ENCODE results near the gene MEGF8.
A peak's percentile ranks its signal among the peaks of the same experiment; 100 is the strongest.

Gene MEGF8, protein sequence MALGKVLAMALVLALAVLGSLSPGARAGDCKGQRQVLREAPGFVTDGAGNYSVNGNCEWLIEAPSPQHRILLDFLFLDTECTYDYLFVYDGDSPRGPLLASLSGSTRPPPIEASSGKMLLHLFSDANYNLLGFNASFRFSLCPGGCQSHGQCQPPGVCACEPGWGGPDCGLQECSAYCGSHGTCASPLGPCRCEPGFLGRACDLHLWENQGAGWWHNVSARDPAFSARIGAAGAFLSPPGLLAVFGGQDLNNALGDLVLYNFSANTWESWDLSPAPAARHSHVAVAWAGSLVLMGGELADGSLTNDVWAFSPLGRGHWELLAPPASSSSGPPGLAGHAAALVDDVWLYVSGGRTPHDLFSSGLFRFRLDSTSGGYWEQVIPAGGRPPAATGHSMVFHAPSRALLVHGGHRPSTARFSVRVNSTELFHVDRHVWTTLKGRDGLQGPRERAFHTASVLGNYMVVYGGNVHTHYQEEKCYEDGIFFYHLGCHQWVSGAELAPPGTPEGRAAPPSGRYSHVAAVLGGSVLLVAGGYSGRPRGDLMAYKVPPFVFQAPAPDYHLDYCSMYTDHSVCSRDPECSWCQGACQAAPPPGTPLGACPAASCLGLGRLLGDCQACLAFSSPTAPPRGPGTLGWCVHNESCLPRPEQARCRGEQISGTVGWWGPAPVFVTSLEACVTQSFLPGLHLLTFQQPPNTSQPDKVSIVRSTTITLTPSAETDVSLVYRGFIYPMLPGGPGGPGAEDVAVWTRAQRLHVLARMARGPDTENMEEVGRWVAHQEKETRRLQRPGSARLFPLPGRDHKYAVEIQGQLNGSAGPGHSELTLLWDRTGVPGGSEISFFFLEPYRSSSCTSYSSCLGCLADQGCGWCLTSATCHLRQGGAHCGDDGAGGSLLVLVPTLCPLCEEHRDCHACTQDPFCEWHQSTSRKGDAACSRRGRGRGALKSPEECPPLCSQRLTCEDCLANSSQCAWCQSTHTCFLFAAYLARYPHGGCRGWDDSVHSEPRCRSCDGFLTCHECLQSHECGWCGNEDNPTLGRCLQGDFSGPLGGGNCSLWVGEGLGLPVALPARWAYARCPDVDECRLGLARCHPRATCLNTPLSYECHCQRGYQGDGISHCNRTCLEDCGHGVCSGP (N-terminal part only)

DNA sequence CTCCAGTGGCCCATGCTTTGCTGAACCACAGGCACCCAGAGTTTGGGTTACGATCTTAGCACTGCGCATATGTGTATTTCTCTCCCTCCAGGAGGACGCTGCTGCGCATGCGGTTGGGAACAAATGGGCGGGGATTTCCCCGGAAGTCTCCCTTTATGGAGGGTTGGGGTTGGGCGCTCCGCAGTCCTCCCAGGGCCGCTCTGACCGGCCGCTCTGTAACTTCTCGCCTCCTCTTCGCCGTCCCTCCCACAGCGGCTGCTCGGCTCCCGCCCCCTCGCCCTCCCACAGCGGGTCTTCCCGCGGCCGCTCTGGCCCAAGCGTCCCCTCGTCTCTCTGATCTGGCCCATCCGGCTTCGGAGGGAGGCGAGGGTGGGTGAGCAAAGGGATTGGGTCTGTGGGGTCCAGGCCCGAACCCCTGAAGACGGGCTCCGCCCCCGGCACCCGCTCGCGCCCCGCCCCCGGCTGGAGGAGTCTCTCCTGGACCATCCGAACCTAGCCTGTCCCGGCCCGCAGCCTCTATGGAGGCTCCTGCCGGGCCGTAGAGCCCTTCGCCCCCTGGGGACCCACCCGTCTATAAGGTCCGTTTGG, at the start of gene MEGF8:
Gene MEGF8 (plus strand): TSS at position 328 of the 588 bp plus-strand sequence. CDS start 609 bp downstream, outside the sequence.
- TF ChIP-seq JUND (IDR thresholded peaks at IDR 0.05; ENCODE audit: low read depth), result no peak
- in situ Hi-C loops (cut with HindIII; ENCODE audit: low pct_unique_long_range_greater_than_20kb, low sequenced_read_pairs), result no loop called here
- peak; percentile 95 to 98 for DNase-seq (ENCODE audit: low read depth in 1 of 2, low spot score in 1 of 2)

DNA sequence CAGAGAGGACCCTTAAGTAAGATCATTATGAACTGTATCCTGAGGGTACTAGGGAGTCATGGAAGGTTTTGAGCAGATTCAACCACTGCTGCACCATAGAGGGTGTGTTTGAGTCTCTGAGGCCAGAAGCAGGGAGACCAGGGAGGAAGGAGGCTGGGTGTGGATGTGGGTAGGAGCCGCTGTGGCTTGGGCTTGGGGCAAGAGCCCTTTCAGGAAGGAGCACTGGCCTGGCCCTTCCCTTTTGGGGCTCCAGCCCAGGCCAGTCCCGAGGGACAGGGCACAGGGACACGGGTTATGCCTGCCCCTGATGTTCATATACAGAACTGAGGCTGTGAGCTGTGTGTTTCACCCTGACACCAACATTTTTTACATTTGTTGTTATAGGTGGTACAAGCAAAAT, 49.2 kb upstream of the MEGF8 start:
- DNase-seq (ENCODE audit: low read depth in 1 of 2, low spot score in 1 of 2), result no peak
- TF ChIP-seq JUND (IDR thresholded peaks at IDR 0.05; ENCODE audit: low read depth), result no peak
- in situ Hi-C loops (cut with HindIII; ENCODE audit: low pct_unique_long_range_greater_than_20kb, low sequenced_read_pairs), result no loop called here

DNA sequence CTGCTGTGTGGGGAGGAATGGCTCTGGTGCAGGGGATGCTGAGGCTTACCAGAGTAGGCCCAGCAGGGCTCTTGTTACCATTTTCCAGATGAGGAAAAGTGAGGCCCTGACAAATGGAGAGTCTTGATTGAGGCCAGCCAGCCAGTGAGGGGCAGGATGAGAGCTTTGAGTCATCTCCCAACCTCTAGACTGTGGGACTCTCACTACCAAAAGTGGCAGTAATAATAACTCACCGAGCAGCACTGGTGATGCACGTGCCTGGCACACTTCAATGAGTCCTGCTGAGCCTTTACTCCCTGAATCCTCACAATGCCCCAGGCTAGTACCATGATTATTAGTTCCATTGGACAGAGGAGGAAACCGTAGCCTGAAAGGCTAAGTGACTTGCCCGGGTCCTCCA, 48.6 kb upstream of the MEGF8 start:
- no peak for TF ChIP-seq JUND (IDR thresholded peaks at IDR 0.05; ENCODE audit: low read depth)
- DNase-seq (ENCODE audit: low read depth in 1 of 2, low spot score in 1 of 2), result no peak
- in situ Hi-C loops (cut with HindIII; ENCODE audit: low pct_unique_long_range_greater_than_20kb, low sequenced_read_pairs), result no loop called here

DNA sequence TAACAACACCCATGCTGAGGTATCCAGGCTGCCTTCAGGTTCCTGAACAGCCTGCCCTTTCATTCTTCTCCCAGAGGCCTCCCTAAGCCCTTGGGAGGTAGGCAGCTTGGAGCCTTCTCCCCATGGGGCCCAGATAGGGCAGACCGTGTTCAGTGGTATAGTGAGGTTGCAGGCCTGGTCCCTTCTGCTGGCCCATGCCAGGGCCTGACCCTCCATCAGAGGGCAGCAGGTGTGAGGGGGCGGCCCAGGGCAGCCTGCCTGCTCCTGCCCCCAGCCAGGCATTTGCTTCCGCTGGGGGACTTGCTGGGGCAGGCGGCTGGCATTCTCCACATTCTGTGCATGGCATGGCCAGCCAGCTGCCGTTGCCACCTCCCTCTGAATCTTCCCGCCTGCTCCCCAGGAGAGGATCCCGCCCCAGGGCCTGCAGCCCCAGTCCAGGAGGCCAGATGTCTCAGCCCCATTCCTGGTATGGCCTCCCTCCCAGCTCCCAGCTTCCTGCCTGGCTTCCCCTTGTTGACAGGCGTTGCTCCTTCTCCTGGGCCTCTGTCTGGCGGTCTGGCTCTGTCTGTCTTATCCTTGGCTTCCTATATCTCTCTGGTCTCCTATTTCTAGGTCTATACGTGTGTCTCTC, 47.5 kb upstream of the MEGF8 start:
- no peak for DNase-seq (ENCODE audit: low read depth in 1 of 2, low spot score in 1 of 2)
- in situ Hi-C loops (cut with HindIII; ENCODE audit: low pct_unique_long_range_greater_than_20kb, low sequenced_read_pairs), result no loop called here
- no peak for TF ChIP-seq JUND (IDR thresholded peaks at IDR 0.05; ENCODE audit: low read depth)

DNA sequence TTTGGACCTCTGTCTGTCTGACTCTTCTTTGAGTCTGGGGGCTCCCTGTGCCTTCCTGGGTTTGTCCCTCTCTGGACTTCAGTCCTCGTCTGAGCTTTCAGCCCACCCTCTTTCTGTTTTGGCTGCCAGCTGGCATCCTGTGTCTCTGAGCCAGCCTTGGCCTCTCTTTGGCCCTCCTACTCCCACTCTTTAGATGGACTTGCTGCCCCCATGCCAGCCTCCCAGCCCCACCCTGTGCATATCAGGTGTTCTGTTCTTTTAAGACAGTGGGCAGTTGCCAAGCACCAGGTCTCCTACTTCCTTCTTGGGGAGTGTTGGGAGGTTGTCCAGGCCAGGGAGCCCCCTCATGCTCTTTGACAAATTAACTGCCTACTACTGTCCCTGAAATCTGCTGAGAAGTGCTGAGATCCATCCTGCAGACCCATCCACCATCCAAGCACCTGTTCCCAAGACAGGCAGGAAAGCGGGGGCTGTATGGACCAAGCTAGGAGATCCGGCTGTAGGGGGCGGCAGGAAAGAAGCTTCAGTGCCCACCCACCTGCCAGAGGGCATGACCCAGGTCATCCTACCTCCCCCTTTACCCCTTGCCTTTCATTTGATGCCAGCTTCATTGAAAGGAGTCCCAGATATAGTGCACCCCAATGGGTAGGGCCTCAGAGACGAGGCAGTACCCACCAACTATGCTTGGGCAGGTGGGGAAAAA, 46.8 kb upstream of the MEGF8 start:
- no peak for TF ChIP-seq JUND (IDR thresholded peaks at IDR 0.05; ENCODE audit: low read depth)
- DNase-seq (ENCODE audit: low read depth in 1 of 2, low spot score in 1 of 2), result no peak
- in situ Hi-C loops (cut with HindIII; ENCODE audit: low pct_unique_long_range_greater_than_20kb, low sequenced_read_pairs), result no loop called here

DNA sequence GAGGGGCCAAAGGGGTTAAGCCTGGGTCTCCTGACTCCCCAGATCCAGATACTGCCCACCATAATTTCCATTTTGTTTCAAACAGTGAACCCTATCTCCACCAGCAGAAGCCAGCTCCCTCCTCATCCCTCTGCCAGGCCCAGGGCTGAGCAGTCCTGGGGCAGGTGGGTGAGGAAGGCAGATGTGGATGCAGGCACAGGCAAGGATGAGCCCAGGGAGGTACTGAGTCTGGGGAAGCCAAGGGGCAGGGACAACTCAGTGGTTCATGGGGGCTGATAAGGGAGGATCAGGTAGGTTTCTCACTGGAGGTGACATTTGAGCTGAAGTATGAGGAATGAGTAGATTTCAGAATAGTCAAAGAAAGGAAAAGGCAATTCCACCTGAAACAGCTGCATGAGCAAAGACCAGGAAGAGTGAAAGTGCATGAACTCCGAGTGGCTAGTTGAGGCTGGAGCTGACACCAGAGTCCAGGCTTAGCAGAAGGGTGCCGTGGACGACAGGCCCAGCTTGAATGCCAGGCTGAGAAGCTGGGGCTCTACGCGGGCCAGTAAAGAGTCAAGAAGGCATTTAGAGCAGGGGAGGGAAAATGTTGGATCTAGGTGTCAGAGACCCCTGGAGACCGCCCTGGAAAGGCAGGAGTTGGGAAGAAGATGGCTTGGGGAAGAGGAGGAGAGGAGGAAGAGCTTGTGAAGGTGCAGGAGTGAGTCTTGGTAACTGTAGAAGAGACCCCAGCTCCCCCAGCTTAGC, 46.1 kb upstream of the MEGF8 start:
- DNase-seq (ENCODE audit: low read depth in 1 of 2, low spot score in 1 of 2), result no peak
- in situ Hi-C loops (cut with HindIII; ENCODE audit: low pct_unique_long_range_greater_than_20kb, low sequenced_read_pairs), result no loop called here

DNA sequence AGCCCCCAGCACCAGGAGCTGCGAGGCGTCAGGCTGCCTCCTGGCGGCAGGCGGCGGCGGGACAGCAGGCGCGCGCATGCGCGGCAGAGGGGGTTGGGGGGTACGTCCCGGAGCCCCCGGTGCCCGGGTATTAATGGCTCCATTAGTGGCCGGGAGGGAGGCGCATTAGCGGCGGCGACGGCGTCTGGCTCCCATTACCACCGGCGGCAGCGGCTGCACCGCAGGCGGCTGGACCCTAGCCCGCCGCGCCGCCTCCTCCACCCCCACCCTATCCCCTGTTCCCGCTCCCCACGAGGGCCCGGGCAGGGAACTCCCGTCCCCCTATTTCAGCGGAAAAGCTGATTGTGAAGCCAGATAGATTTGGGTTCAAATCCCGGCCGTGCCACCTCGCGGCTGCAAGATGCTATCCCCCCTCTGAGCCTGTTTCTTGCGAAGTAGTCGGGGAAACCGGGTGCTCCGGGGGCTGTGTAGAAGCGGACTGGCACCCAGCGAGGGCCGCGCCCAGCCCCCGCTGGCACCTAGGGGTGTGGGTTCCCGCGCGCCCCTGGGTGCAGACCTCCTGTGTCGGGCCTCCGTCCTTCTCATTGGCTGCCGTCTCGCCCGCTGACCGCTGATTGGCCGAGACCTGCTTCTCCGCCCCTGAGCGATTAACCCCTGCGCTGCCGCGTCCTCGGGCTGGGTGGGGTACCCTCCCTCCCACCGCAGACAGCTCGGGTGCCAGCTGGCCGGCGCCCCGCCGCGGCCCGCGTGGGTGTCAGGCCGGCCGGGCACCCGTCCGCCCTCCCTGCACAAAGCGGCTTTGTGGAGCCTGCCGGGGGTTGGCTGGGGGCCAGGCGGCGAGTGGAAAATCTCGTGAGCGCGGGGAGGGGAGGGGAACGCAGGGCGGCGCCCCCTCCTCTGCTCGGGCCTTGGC, 45.3 kb upstream of the MEGF8 start:
- DNase-seq (ENCODE audit: low read depth in 1 of 2, low spot score in 1 of 2), result peak; percentile 82 to 96
- in situ Hi-C loops (cut with HindIII; ENCODE audit: low pct_unique_long_range_greater_than_20kb, low sequenced_read_pairs), result no loop called here
- no peak for TF ChIP-seq JUND (IDR thresholded peaks at IDR 0.05; ENCODE audit: low read depth)

More for the DNA sequence above, 46.1 kb upstream of the MEGF8 start:
- TF ChIP-seq JUND (IDR thresholded peaks at IDR 0.05; ENCODE audit: low read depth), result no peak

DNA sequence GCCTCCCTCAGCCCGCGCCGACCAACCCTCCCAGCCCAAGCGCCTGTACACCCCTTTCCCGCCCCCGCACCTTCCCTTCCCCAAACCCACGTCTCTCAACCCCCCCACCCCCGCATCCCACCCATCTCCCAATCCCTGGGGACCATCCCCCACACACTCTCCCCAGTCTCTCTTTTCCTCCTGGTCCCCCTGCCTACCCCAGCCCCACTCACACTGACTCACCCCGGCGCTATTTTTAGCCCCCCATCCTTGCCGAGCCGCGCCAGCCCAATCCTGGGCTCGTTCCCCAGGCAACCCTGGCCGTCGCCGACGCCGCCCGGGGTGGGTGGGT, 44.7 kb upstream of the MEGF8 start:
- in situ Hi-C loops (cut with HindIII; ENCODE audit: low pct_unique_long_range_greater_than_20kb, low sequenced_read_pairs), result no loop called here
- TF ChIP-seq JUND (IDR thresholded peaks at IDR 0.05; ENCODE audit: low read depth), result no peak
- DNase-seq (ENCODE audit: low read depth in 1 of 2, low spot score in 1 of 2), result no peak

DNA sequence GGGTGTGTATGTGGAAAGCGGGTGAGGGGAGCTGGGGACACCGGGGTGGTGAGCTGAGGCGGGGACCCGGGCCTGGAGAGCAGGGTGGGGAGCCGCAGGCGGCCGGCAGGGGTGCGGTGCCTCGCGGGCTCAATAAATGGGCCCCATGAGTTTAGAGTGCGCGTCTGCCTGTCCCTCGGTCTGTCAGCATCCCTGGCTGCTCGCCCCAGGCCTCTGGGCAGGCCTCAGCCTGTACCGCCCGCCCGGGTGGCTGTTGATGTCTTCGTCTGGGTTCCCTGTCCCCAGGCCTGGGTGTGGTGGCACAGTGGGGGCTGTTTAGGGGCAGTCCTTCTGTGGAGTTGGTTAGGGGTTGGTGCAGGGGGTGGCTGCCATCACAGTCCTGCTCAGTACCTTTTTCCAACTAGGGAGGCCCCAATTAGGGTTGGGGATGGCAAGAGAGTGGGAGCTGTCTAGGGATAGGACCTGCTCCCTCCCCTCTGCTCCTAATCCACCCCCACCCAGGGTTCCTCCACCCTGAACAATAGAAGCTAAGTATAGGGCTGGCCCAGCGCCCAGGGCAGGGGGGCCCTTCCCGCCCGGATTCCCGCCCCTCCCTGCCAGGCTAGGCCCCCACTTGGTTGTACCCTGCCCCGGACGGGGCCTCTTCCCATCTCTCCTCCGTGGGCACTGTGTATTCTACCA, 44.1 kb upstream of the MEGF8 start:
- DNase-seq (ENCODE audit: low read depth in 1 of 2, low spot score in 1 of 2), result no peak
- in situ Hi-C loops (cut with HindIII; ENCODE audit: low pct_unique_long_range_greater_than_20kb, low sequenced_read_pairs), result no loop called here
- no peak for TF ChIP-seq JUND (IDR thresholded peaks at IDR 0.05; ENCODE audit: low read depth)
